GM23248 (cell line): ENCODE data around the gene CHD1. TPM values are rescaled to one million over a fixed set of nuclear protein-coding genes. Genes with fewer than 3 reads are reported as not detected.

Source experiments
- DNase-seq: peaks from one replicate; pipeline ENCODE4 v3.0.0-alpha.2; 2015
- H2AFZ ChIP-seq: fragments of 200-600 bp; sonication (generic); 2 replicates; pipeline ENCODE4 v1.6.1; 2016; ENCODE audit warnings: antibody characterized with exemption
- H3F3A ChIP-seq: fragments of 200-600 bp; sonication (generic); 2 replicates; pipeline ENCODE4 v1.6.1; 2016; ENCODE audit warnings: mild to moderate bottlenecking, antibody characterized with exemption, mixed run types; ENCODE audit not compliant: insufficient read depth
- H3K27ac ChIP-seq: fragments of 200-600 bp; sonication (generic); 2 replicates; pipeline ENCODE4 v1.5.1; 2016; ENCODE audit warnings: mild to moderate bottlenecking
- H3K27me3 ChIP-seq: fragments of 200-600 bp; sonication (generic); replicated peaks from 2 replicates; pipeline ENCODE4 v1.6.1; 2016; ENCODE audit warnings: mild to moderate bottlenecking; ENCODE audit not compliant: insufficient read depth
- H3K36me3 ChIP-seq: fragments of 200-600 bp; sonication (generic); 2 replicates; pipeline ENCODE4 v1.6.1; 2016; ENCODE audit warnings: low read depth, mild to moderate bottlenecking
- H3K4me1 ChIP-seq: fragments of 200-600 bp; sonication (generic); 2 replicates; pipeline ENCODE4 v1.6.1; 2016; ENCODE audit warnings: mild to moderate bottlenecking; ENCODE audit not compliant: insufficient read depth
- H3K4me2 ChIP-seq: fragments of 200-600 bp; sonication (generic); one replicate; pipeline ENCODE4 v1.6.1; 2016; ENCODE audit warnings: mild to moderate bottlenecking; ENCODE audit not compliant: unreplicated experiment
- H3K4me3 ChIP-seq: fragments of 200-600 bp; sonication (generic); 2 replicates; pipeline ENCODE4 v1.5.1; 2016; ENCODE audit warnings: mild to moderate bottlenecking
- H3K79me2 ChIP-seq: fragments of 200-600 bp; sonication (generic); 2 replicates; pipeline ENCODE4 v1.6.1; 2016; ENCODE audit warnings: mild to moderate bottlenecking; ENCODE audit not compliant: insufficient read depth
- H3K9ac ChIP-seq: fragments of 200-600 bp; sonication (generic); 2 replicates; pipeline ENCODE4 v1.6.1; 2016; ENCODE audit warnings: mild to moderate bottlenecking
- H3K9me2 ChIP-seq: fragments of 200-600 bp; sonication (generic); 2 replicates; pipeline ENCODE4 v1.6.1; 2016; ENCODE audit warnings: mixed run types, mild to moderate bottlenecking, moderate library complexity; ENCODE audit not compliant: insufficient read depth
- H3K9me3 ChIP-seq: fragments of 200-600 bp; sonication (generic); one replicate; pipeline ENCODE4 v1.6.1; 2017; ENCODE audit warnings: low read depth
- H4K20me1 ChIP-seq: fragments of 200-600 bp; sonication (generic); 2 replicates; pipeline ENCODE4 v1.6.0; 2016; ENCODE audit not compliant: insufficient read depth
- EZH2 ChIP-seq: fragments of 200-600 bp; sonication (generic); IDR thresholded peaks from 2 replicates; pipeline ENCODE4 v1.6.1; 2018; ENCODE audit warnings: antibody characterized with exemption, mild to moderate bottlenecking; ENCODE audit not compliant: insufficient read depth, poor library complexity, severe bottlenecking
- EZH2phosphoT487 ChIP-seq: fragments of 200-600 bp; sonication (generic); IDR thresholded peaks from 2 replicates; pipeline ENCODE4 v1.6.1; 2018; ENCODE audit warnings: antibody characterized with exemption, moderate library complexity, mild to moderate bottlenecking, low read depth; ENCODE audit not compliant: insufficient read depth
- WGBS, 2 experiments: methylation state at CpG; one replicate each; pipeline ENCODE4 v1.1.6; 2015 to 2017; ENCODE audit warnings: low lambda C conversion rate in 2 of 2, low coverage in 1 of 2; ENCODE audit errors: missing lambda C conversion rate in 2 of 2; 5-methylcytosine and 5-hydroxymethylcytosine counted together
- in situ Hi-C: fragments of 300-500 bp; cut with MboI; formaldehyde crosslinking; loops from 2 replicates; pipeline ENCODE4 v1.15.0; 2020
- polyA plus RNA-seq: library from polyadenylated mRNA; unstranded; fragments of >200 nt; fragmentation: Nextera tagmentation; extraction: Ambion mirVana; gene quantifications from 2 replicates; pipeline ENCODE4 v1.2.1, GENCODE V29; 2016
- total RNA-seq: library from RNA; depleted of rRNA; stranded (reverse); fragments of >200 nt; shearing (Covaris generic); gene quantifications from 2 replicates; pipeline ENCODE4 v1.2.3, GENCODE V29; 2014

CHD1 gene
- total and polyA plus RNA-seq, 2 experiments from 2014 or later, result 11.1 to 28.1 TPM

DNA sequence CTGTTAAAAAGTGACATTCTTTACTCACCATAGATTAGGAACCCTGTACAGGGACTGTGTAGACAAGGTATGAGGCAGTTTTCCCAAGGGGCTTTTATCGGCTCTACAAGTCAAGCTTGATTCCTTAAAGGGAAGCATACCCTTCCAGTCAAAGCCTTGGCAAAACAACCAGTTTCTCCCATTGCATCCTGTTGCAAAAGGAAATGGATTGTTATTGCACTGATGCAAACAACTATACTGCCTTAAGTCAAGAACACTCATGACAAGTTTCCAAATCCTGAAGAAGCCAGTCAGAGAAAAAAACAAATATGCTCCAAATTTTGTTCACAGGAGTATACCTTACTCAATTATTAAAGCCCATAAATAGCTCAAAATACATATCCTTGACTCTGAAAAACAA is 87.9 kb downstream of the CHD1 start:
- no peaks in the 10 kb centered on the region for H4K20me1 ChIP-seq
- no peaks in the 10 kb centered on the region for H3K9me3 ChIP-seq
- H3K4me3 ChIP-seq, result no peak overlapping the region
- no peak overlapping the region for H3K4me2 ChIP-seq
- H3F3A ChIP-seq, result no peaks in the 10 kb centered on the region
- 79 to 92% methylated on average over 1 of the region's 1 CpG for WGBS, 2 experiments
- no peak overlapping the region for H3K27ac ChIP-seq
- no peak for DNase-seq
- no peaks in the 10 kb centered on the region for H3K36me3 ChIP-seq
- H3K9me2 ChIP-seq, result no peaks in the 10 kb centered on the region
- no peak overlapping the region for H2AFZ ChIP-seq
- in situ Hi-C loops, result no loop called here
- H3K27me3 ChIP-seq, result no peaks in the 10 kb centered on the region
- no peaks in the 10 kb centered on the region for H3K79me2 ChIP-seq
- TF ChIP-seq EZH2 (no peak), EZH2phosphoT487 (no peak)
- H3K4me1 ChIP-seq, result no peaks in the 10 kb centered on the region
- no peak overlapping the region for H3K9ac ChIP-seq

DNA sequence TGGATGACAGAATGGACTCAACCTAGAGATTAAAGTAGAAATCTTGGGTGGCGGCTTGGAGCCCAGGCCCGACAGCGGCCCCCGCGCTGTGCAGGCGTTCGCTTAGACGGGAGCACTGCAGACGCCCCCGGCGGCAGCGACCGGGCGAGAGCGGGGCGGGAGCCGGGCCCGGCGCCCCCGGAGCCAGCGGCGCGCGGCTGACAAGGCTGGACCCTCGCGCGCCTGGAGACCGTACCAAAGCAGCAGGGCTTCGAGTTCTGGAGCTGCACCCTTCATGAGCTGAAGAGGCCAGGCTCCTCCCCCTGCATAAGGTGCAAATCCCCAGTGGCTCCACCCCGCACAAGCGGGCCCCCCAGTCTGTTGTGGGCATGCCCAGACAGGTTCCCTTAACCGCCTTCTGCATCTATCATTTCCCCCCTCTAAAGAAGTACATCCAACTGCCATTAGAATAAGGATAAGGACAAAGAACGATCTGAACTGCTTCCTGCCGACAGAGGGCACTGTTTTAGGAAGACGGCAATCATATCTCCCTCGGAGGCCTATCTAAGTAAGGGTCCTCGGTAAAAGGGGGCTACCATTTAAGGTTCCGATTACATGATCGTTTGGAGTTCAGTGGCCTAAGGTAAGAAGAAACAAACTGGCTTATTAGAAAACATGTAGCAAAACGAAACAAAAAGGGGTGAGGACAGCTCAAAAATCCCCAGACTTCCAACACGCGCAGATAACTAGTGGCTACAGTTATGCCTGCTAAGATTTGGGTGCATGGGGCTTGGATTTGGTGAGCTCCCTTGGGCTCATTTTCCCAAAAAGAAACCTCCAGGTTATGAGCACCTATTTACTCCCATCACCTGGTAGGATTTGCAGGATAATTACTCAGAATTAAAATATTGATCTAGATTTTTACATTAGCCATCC is 89.1 kb downstream of the CHD1 start:
- peak overlapping the region; percentile 38; the same call in 1 of the 2 replicates for H3K4me3 ChIP-seq
- peak; percentile 30 for DNase-seq
- WGBS, 2 experiments, result 42 to 47% methylated on average over 42 of the region's 42 CpGs
- H3K4me2 ChIP-seq, result no peak overlapping the region
- H3K4me1 ChIP-seq, result no peaks in the 10 kb centered on the region
- H3K36me3 ChIP-seq, result no peaks in the 10 kb centered on the region
- peak overlapping the region; percentile 63 for H2AFZ ChIP-seq
- H3K9ac ChIP-seq, result no peak overlapping the region
- H3K79me2 ChIP-seq, result no peaks in the 10 kb centered on the region
- H3K27me3 ChIP-seq, result no peaks in the 10 kb centered on the region
- H3K9me3 ChIP-seq, result no peaks in the 10 kb centered on the region
- TF ChIP-seq EZH2, result no peak
- TF ChIP-seq EZH2phosphoT487, result no peak
- H4K20me1 ChIP-seq, result no peaks in the 10 kb centered on the region
- in situ Hi-C loops, result no loop called here
- no peak overlapping the region for H3K27ac ChIP-seq
- H3F3A ChIP-seq, result no peaks in the 10 kb centered on the region
- H3K9me2 ChIP-seq, result no peaks in the 10 kb centered on the region

DNA sequence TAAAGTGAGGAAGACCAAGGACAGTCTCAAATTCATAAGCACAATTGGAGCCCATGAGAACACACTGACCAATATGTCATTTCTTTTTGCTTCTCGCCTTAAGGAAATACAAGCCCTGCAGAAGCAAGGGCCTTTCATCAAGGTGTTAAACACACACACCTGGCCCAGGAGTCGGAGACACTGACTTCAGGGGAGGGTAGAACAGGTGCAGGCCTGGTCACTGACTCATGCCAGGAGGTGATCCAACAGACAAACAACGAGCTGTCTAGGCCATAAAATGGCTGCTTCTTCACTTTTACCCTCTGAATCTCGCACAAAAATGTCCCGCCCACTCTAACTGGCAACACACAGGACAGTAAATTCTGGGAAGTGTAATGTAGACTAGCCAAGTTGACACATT is 92.6 kb downstream of the CHD1 start:
- Histone ChIP-seq H3K79me2 (no peaks in the 10 kb centered on the region), H4K20me1 (no peaks in the 10 kb centered on the region), H3K9ac (no peak overlapping the region), H3K4me1 (no peaks in the 10 kb centered on the region), H3K4me2 (no peak overlapping the region), H3K9me2 (no peaks in the 10 kb centered on the region), H2AFZ (no peak overlapping the region), H3K4me3 (no peak overlapping the region), H3K36me3 (no peaks in the 10 kb centered on the region), H3K27ac (no peak overlapping the region), H3F3A (no peaks in the 10 kb centered on the region), H3K27me3 (no peaks in the 10 kb centered on the region), H3K9me3 (no peaks in the 10 kb centered on the region)
- 49 to 52% methylated on average over 5 of the region's 5 CpGs for WGBS, 2 experiments
- in situ Hi-C loops, result no loop called here
- TF ChIP-seq EZH2, result no peak
- TF ChIP-seq EZH2phosphoT487, result no peak
- peak; percentile 28 for DNase-seq

DNA sequence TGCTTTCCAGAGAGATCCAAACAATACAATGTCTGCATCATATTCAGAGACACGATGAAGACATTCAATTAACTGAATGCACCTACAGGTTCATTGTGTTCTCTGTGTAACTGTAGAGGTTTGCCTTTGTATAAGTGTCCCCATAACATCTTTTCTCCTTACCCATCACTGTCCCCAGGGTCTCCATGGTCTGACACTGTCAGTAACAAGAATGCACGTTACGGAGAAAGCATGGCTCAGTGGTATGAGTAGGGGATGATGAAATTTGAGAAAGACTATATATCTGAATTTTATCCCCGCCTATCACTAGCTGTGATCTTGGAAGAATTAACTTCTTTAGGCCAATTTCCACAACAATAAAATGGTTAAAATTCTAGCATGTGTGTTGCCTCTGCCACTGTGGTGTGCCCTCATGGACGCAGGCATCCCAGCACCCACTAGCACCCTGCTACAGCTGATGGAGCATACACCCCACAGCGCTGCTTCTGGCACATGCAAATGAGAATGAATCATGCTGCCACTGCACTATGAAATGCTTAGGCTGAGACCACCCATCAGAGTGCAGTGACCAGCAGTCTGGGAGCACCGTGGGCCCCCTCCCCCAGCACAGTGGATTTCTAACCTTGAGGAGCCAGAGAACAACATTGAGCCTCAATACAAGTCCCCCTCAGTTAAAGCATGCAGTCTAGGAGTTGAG is 101.1 kb downstream of the CHD1 start:
- Histone ChIP-seq H3K4me2 (no peak overlapping the region), H2AFZ (no peak overlapping the region), H3K9ac (no peak overlapping the region), H3K9me3 (no peaks in the 10 kb centered on the region), H3K4me3 (no peak overlapping the region), H3F3A (no peaks in the 10 kb centered on the region), H3K79me2 (no peaks in the 10 kb centered on the region), H3K27me3 (no peaks in the 10 kb centered on the region), H4K20me1 (no peaks in the 10 kb centered on the region), H3K4me1 (no peaks in the 10 kb centered on the region), H3K27ac (no peak overlapping the region), H3K9me2 (no peaks in the 10 kb centered on the region), H3K36me3 (no peaks in the 10 kb centered on the region)
- TF ChIP-seq EZH2 (no peak), EZH2phosphoT487 (no peak)
- in situ Hi-C loops, result no loop called here
- 59 to 60% methylated on average over 7 of the region's 7 CpGs for WGBS, 2 experiments
- no peak for DNase-seq
